HUDEP-2 (cell line): ENCODE data around the gene LRRC26.
A peak's percentile ranks its signal among the peaks of the same experiment; 100 is the strongest.

Experiments used
- DNase-seq, 76 experiments: peaks; one replicate each; lab custom pipeline; 2025; ENCODE audit not compliant: unreplicated experiment in 76 of 76; lab: John Stamatoyannopoulos, UW

LRRC26 gene

GRCh38 chr9:137158625-137159024, 11.2 kb downstream of the LRRC26 start:
- DNase-seq: no peak

- DNase-seq: no peak
Observed at GRCh38 chr9:137157618-137158415, 12.0 kb downstream of the LRRC26 start.

GRCh38 chr9:137156567-137157375, 13.1 kb downstream of the LRRC26 start:
- peak in 62 of 76 experiments; percentile 12 to 77 (median 59) for DNase-seq

GRCh38 chr9:137152844-137153405, 16.9 kb downstream of the LRRC26 start:
- DNase-seq: no peak

- DNase-seq: peak in 74 of 76 experiments; percentile 23 to 97 (median 86)
Observed at GRCh38 chr9:137150617-137151457, 19.0 kb downstream of the LRRC26 start.

- peak in 7 of 76 experiments; percentile 65 to 93 (median 87) for DNase-seq
Observed at GRCh38 chr9:137149942-137150616, 19.8 kb downstream of the LRRC26 start.

GRCh38 chr9:137149363-137149762, 20.5 kb downstream of the LRRC26 start:
- DNase-seq: no peak

- no peak for DNase-seq
Observed at GRCh38 chr9:137148661-137149060, 21.2 kb downstream of the LRRC26 start.

GRCh38 chr9:137148242-137148641, 21.6 kb downstream of the LRRC26 start:
- no peak for DNase-seq

GRCh38 chr9:137147793-137148160, 22.1 kb downstream of the LRRC26 start:
- no peak for DNase-seq

- DNase-seq: no peak
Observed at GRCh38 chr9:137147091-137147792, 22.6 kb downstream of the LRRC26 start.

- DNase-seq: no peak
Observed at GRCh38 chr9:137146527-137146918, 23.3 kb downstream of the LRRC26 start.

- DNase-seq: no peak
Observed at GRCh38 chr9:137145731-137146526, 23.9 kb downstream of the LRRC26 start.

GRCh38 chr9:137143459-137143858, 26.4 kb downstream of the LRRC26 start:
- no peak for DNase-seq

GRCh38 chr9:137141976-137142936, 27.6 kb downstream of the LRRC26 start:
- no peak for DNase-seq

GRCh38 chr9:137141050-137141810, 28.6 kb downstream of the LRRC26 start:
- DNase-seq: no peak
